Kidney epithelial cell (primary cell): ENCODE results near the gene DNAI1. TPM values are rescaled to one million over a fixed set of nuclear protein-coding genes. Genes with fewer than 3 reads are reported as not detected.

ENCODE experiments used
- total RNA-seq: library from RNA; depleted of rRNA; stranded (reverse); fragments of >200 nt; gene quantifications from 2 replicates; pipeline ENCODE4 v1.2.3, GENCODE V29; 2015

The DNAI1 gene
- total RNA-seq, 1 donor from 2014 or later, result not detected

Other genes with a start within 250 kb of the DNAI1 start
- 1.0 and 1.2 TPM in 2 replicates for gene KIF24, start 129.5 kb upstream of the DNAI1 start, total RNA-seq
- gene NUDT2, start 129.2 kb upstream of the DNAI1 start, total RNA-seq, result 18.1 and 30.0 TPM in 2 replicates
- gene MYORG, start 81.9 kb upstream of the DNAI1 start, total RNA-seq, result 3.8 and 4.9 TPM in 2 replicates
- 14.7 and 16.8 TPM in 2 replicates for gene FAM219A, start 235 bp upstream of the DNAI1 start, total RNA-seq
- gene ENHO, start 64.2 kb downstream of the DNAI1 start, total RNA-seq, result 1.5 TPM in 1 of 2 replicates, not detected in the other
- gene CNTFR, start 130.9 kb downstream of the DNAI1 start, total RNA-seq, result 0.27 and 1.1 TPM in 2 replicates
- 31.5 and 34.0 TPM in 2 replicates for gene RPP25L, start 153.3 kb downstream of the DNAI1 start, total RNA-seq
- 92.7 and 128 TPM in 2 replicates for gene DCTN3, start 161.7 kb downstream of the DNAI1 start, total RNA-seq
- 0.48 and 1.0 TPM in 2 replicates for gene ARID3C, start 170.3 kb downstream of the DNAI1 start, total RNA-seq
- 121 and 129 TPM in 2 replicates for gene SIGMAR1, start 179.0 kb downstream of the DNAI1 start, total RNA-seq
- gene GALT, start 187.9 kb downstream of the DNAI1 start, total RNA-seq, result 34.4 and 39.4 TPM in 2 replicates
- 5.9 and 11.6 TPM in 2 replicates for gene IL11RA, start 193.4 kb downstream of the DNAI1 start, total RNA-seq
- not detected in 2 replicates for gene CCL27, start 203.9 kb downstream of the DNAI1 start, total RNA-seq
- gene CCL19, start 232.5 kb downstream of the DNAI1 start, total RNA-seq, result not detected in 2 replicates